DND-41 (cell line): ENCODE results near the gene HIGD1B.

Experiments
- EZH2 ChIP-seq: IDR thresholded peaks from 3 replicates; pipeline ENCODE4 v1.6.1; 2012; ENCODE audit warnings: borderline replicate concordance, low read depth, mild to moderate bottlenecking, moderate library complexity, low read length, inconsistent platforms; ENCODE audit not compliant: severe bottlenecking
- TF ChIP-seq, protein P1 (sequence below): IDR thresholded peaks from 2 replicates; pipeline ENCODE4 v1.5.1; 2012; ENCODE audit warnings: borderline replicate concordance, low read length, moderate library complexity, mild to moderate bottlenecking; ENCODE audit not compliant: poor library complexity, severe bottlenecking; ENCODE audit errors: extremely low read depth

DNA sequence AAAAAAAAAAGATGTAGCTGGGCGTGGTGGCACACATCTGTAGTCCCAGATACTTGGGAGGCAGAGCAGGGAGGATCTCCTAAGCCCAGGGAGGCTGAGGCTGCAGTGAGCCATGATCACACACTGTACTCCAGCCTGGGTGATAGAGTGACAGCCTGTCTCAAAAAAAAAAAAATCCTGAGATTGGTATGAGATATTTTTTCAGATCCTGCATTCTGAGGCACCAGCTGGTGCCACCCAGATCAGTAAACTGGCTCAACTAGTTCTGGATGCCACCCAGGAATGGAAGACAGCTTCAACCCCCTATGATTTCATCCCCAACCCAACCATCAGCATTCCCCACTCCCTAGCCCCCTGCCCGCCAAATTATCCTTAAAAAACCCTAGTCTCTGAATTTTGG lies 10.5 kb upstream of the HIGD1B start:
- TF ChIP-seq, protein P1, sequence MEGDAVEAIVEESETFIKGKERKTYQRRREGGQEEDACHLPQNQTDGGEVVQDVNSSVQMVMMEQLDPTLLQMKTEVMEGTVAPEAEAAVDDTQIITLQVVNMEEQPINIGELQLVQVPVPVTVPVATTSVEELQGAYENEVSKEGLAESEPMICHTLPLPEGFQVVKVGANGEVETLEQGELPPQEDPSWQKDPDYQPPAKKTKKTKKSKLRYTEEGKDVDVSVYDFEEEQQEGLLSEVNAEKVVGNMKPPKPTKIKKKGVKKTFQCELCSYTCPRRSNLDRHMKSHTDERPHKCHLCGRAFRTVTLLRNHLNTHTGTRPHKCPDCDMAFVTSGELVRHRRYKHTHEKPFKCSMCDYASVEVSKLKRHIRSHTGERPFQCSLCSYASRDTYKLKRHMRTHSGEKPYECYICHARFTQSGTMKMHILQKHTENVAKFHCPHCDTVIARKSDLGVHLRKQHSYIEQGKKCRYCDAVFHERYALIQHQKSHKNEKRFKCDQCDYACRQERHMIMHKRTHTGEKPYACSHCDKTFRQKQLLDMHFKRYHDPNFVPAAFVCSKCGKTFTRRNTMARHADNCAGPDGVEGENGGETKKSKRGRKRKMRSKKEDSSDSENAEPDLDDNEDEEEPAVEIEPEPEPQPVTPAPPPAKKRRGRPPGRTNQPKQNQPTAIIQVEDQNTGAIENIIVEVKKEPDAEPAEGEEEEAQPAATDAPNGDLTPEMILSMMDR = no peak
- no peak for TF ChIP-seq EZH2
